Brain pericyte (primary cell): ENCODE results near the gene MSH4.
"Not testable (repeated sequence)": the region's sequence is repeated elsewhere in the genome, so short reads cannot be mapped to it uniquely, and the experiment has no call there.

Experiments used
- DNase-seq: peaks from one replicate; pipeline ENCODE4 v3.0.0-alpha.2; 2012; ENCODE audit warnings: low read depth, low spot score

MSH4 gene

DNA sequence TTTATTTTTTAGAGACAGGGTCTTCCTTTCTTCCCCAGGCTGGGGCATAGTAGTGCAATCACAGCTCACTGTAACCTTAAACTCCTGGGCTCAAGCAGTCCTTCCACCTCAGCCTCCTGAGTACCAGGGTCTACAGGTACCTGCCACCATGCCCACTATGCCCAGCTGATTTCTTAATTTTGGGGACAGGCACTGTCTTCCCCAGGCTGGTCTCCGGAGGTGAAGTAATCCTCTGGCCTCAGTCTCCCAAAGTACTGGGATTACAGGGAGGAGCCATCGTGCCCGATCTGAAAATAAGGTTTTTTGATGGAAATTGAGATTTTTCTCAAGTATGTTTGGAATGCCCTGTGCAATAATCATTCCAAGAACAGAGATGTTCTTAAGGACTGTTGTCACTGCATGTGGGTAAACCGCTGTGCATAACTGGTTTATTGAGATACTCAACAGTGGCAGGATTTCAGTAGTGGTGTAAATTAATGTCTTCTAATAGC is 934 bp upstream of the MSH4 start:
- no peak for DNase-seq

GRCh38 chr1:75797273-75797588 is 549 bp downstream of the MSH4 start:
- DNase-seq, result no peak

DNA sequence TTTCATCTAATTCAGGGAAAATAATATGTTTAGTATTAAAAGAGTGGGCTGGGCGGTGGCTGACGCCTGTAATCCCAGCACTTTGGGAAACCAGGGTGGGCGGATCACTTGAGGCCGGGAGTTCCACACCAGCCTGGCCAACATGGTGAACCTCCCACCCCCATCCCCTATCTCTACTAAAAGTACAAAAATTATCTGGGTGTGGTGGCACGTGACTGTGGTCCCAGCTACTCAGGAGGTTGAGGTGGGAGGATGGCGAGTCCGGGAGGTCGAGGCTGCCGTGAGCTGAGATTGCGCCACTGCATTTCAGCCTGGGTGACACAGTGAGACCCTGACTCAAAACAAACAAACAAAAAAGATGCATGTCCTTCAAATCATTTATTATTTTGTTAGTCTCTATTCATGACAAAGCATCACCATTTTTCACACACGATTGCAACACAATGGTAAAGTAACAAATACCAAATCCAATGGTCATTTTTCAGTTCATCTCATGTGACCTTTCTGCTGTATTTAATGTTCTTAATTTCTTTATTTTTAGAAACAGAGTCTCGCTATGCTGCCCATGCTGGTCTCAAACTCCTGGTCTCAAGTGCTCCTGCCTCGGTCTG is 1.0 kb downstream of the MSH4 start:
- no peak for DNase-seq

- not testable (repeated sequence) for DNase-seq
These were observed 4.8 kb downstream of the MSH4 start for GRCh38 chr1:75801480-75801879.

DNA sequence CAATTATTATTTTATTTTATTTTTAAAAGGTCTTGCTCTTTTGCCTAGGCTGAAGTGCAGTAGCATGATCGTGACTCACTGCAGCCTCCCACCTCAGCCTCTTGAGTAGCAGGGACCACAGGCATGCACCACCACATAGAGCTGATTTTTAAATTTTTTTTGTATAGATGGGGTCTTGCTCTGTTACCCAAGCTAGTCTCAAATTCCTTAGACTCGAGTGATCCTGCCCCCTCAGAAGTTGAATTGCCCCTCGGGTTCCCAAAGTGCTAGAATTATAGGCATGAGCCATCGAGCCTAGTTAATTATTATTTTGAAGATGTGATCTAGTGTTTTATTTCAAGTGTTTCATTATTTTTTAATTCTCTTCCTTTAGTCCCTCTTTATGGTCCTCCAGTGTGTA is 12.2 kb downstream of the MSH4 start:
- no peak for DNase-seq

- not testable (repeated sequence) for DNase-seq
These were observed 13.4 kb downstream of the MSH4 start for GRCh38 chr1:75810113-75810512.

DNA sequence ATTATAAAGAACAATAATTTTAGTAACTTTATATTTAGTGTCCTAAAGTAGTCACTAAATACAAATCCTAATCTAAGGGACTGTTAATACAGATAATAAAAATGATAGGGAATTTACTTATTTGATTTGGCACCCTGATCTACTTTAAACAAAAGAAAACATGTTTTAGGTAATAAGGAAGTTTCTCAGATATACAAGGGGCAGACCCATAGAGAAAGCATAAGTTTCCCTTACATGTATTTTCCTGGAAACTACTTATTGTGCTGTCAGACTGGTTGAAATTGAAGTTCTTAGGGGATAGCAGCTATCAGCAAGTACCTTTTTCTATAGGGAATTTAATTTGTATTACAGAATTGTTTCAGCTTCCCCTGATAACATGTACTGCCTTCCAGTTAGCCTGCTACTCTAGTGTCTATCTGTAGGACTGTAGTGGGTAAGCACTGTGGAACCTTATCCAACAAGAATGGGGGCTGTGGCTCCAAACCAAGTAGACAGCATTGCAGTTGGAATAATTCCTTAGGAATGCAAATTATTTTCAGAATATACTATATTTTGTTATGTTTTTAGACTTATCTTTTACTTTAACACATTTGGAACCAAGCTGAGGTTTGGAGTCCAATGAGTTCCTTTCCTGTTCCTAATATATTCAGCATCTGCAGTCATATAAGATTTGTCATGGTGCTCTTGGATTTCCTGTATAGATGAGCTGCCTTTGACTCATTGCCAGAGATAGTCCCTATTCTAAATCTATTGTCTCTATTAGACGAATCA is 14.7 kb downstream of the MSH4 start:
- no peak for DNase-seq

DNA sequence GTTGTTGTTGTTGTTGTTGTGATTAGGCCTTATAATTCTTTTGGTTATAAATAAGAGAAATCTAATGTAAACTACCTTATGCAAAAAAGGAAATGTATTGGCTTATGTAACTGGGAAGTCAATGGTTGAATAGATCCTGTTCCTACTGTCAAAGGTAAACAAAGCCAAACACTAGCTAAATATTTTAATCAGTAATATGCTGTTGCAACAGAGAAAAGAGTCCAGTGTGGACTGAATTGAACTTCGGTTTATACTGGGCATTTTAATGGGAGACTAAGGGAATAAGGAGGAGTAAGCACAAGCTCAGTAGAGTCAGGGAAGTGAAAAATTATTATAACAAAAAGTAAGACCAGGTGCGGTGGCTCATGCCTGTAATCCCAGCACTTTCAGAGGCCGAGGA is 15.4 kb downstream of the MSH4 start:
- DNase-seq, result no peak

DNA sequence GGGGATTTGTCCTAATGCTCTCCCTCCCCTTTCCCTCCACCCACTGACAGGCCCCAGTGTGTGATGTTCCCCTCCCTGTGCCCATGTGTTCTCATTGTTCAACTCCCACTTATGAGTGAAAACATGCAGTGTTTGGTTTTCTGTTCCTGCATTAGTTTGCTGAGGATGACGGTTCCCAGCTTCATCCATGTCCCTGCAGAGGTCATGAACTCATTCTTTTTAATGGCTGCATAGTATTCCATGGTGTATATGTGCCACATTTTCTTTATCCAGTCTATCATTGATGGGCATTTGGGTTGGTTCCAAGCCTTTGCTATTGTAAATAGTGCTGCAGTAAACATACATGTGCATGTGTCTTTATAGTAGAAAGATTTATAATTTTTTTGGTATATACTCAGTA is 26.9 kb downstream of the MSH4 start:
- DNase-seq, result not testable (repeated sequence)

DNA sequence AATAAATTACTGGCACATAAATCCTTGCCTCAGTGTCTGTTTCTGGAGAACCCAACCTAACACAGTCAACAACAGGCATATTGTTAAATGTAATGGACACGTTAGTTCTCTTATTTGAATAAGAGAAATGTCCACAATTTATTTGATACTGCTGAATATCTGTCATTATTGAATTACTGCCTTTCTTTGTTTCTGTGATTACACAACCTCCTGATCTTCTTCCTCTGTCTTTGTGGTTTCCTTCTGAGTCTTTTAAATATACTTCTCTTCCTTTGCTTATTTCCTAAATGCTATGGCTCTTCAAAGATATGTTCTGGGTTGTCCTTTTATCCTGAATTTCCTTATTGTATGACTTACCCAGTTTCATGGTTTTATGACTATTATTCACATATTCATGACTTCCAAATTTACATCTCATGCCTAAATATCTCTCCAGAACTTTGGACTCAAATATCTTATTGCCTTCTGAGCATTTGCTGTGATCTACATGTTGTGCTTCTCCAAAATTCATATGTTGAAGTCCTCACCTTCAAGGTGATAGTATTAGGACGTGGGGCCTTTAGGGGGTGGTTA is 39.9 kb downstream of the MSH4 start:
- DNase-seq, result no peak

DNA sequence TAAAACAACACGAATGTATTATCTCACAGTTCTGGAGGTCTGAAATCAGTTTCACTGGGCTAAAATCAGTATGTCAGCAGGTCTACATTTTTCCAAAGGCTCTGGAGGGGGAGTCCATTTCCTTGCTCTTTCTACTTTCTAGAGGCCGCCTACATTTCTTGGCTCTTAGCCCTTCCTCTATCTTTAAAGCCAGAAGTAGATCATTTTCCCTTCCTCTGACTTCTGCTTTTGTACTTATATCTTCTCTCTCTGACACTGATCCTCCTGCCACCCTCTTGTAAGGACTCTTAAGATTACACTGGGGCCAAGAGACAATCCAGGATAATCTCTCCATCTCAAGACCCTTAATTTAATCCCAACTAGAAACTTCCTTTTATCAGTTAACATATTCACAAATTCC is 41.4 kb downstream of the MSH4 start:
- DNase-seq, result no peak

DNA sequence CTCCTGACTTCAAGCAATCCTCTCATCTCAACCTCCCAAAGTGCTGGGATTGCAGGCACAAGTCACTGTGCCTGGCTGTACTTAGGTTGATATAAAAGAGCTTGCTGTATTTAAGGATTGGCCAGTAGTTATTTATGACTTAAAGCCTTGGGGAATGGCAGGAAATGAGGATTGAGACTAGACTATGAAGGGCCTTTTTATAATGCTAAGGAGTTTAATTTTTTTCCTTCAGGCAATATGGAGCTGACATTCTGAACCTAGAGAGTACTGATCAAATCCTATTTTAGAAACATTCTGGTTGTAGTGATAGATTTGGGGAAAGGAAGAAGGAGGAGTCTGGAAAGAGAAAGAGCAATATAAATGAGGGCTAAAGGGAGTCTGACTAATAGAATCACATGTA is 44.7 kb downstream of the MSH4 start:
- DNase-seq, result no peak

GRCh38 chr1:75845576-75845975 is 48.9 kb downstream of the MSH4 start:
- no peak for DNase-seq

GRCh38 chr1:75855010-75855409 is 58.3 kb downstream of the MSH4 start:
- DNase-seq, result no peak

- DNase-seq, result no peak
These were observed 59.1 kb downstream of the MSH4 start for GRCh38 chr1:75855734-75856133.

GRCh38 chr1:75861831-75862230 is 65.1 kb downstream of the MSH4 start:
- no peak for DNase-seq

GRCh38 chr1:75870951-75871350 is 74.3 kb downstream of the MSH4 start:
- no peak for DNase-seq

GRCh38 chr1:75879985-75880384 is 83.3 kb downstream of the MSH4 start:
- no peak for DNase-seq

DNA sequence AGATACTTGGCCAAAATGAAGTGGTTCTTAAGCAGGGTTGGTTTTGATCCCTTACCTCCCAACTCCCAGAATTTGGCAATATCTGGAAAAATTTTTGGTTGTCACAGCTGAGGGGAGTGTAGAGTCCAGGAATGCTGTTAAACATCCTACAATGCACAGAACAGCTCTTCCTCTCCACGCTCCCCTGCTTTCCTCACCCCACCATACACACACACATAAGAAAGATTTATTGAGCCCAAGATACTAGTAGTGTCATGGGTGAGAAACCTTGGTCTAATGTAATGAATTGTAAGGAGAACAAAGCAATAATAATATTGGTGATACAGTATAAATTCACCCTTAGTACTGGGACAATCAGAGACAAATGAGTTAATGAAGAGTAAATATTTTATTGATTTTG is 87.8 kb downstream of the MSH4 start:
- DNase-seq, result no peak

- DNase-seq, result no peak
These were observed 104.7 kb downstream of the MSH4 start for GRCh38 chr1:75901371-75901770.

DNA sequence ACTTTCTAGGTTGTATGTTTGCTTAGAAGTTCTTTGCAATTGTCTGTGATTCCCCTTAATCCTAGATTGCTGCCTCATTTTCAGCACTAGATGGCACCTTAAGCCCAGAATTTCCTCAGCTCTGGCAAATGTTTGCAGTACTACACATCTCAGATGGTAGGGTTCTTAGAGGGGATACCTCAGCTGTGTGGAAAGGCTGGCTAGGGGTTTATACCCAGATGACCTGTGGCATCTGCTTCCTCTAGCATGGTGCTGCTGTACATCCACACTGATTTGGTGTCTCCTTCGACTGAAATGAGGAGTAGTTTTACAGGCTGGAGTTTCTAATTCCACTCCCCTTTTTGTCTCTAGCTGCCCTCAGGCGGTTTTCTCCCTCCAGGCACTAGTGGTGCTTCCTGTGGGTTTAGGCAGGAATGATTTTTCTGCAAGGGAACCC is 112.1 kb downstream of the MSH4 start:
- no peak for DNase-seq

- DNase-seq, result no peak
These were observed 120.2 kb downstream of the MSH4 start for GRCh38 chr1:75916834-75917233.

- no peak for DNase-seq
These were observed 126.0 kb downstream of the MSH4 start for GRCh38 chr1:75922698-75923097.
